GM21528 (cell line): ENCODE results near the gene USP50.
"Not testable (repeated sequence)": the region's sequence is repeated elsewhere in the genome, so short reads cannot be mapped to it uniquely, and the experiment has no call there.

Source experiments
- ATAC-seq: cut with Tn5 transposase; IDR thresholded peaks from one replicate; pipeline ENCODE4 v1.9.1; 2021; ENCODE audit warnings: mild to moderate bottlenecking, moderate library complexity; ENCODE audit not compliant: unreplicated experiment, low FRiP score

The USP50 gene

GRCh38 chr15:50546566-50546965 lies at the start of gene USP50:
USP50 (minus strand) TSS chr15:50546666; CDS start chr15:50546525, 141 bp downstream.
- ATAC-seq, result no peak

GRCh38 chr15:50594311-50594710 lies 47.8 kb upstream of the USP50 start:
- no peak for ATAC-seq

- no peak for ATAC-seq
These were observed 47.3 kb upstream of the USP50 start for GRCh38 chr15:50593761-50594160.

- ATAC-seq, result no peak
These were observed 43.8 kb upstream of the USP50 start for GRCh38 chr15:50590288-50590687.

GRCh38 chr15:50577492-50577891 lies 31.0 kb upstream of the USP50 start:
- ATAC-seq, result no peak

GRCh38 chr15:50576166-50576565 lies 29.7 kb upstream of the USP50 start:
- ATAC-seq, result no peak

GRCh38 chr15:50573842-50574241 lies 27.4 kb upstream of the USP50 start:
- not testable (repeated sequence) for ATAC-seq

- ATAC-seq, result no peak
These were observed 17.3 kb upstream of the USP50 start for GRCh38 chr15:50563756-50564155.

- no peak for ATAC-seq
These were observed 16.5 kb upstream of the USP50 start for GRCh38 chr15:50562735-50563640.

GRCh38 chr15:50558012-50558411 lies 11.5 kb upstream of the USP50 start:
- ATAC-seq, result no peak

- ATAC-seq, result no peak
These were observed 10.3 kb upstream of the USP50 start for GRCh38 chr15:50556642-50557371.

- no peak for ATAC-seq
These were observed 5.8 kb upstream of the USP50 start for GRCh38 chr15:50552238-50552637.

GRCh38 chr15:50549326-50549725 lies 2.9 kb upstream of the USP50 start:
- no peak for ATAC-seq

- ATAC-seq, result no peak
These were observed 2.1 kb downstream of the USP50 start for GRCh38 chr15:50544368-50544767.

GRCh38 chr15:50543556-50543955 lies 2.9 kb downstream of the USP50 start:
- ATAC-seq, result no peak

GRCh38 chr15:50542887-50543210 lies 3.6 kb downstream of the USP50 start:
- no peak for ATAC-seq

- ATAC-seq, result no peak
These were observed 14.7 kb downstream of the USP50 start for GRCh38 chr15:50531766-50532165.

GRCh38 chr15:50531163-50531562 lies 15.3 kb downstream of the USP50 start:
- ATAC-seq, result no peak

- ATAC-seq, result no peak
These were observed 22.6 kb downstream of the USP50 start for GRCh38 chr15:50523851-50524251.

GRCh38 chr15:50519740-50520425 lies 26.6 kb downstream of the USP50 start:
- no peak for ATAC-seq

GRCh38 chr15:50513001-50513400 lies 33.5 kb downstream of the USP50 start:
- no peak for ATAC-seq
